Spinal cord (tissue), 10 donors: ENCODE data around the gene SPDYE4. TPM values are rescaled to one million over a fixed set of nuclear protein-coding genes. Genes with fewer than 3 reads are reported as not detected.

Experiments
- DNase-seq, 6 donors: peaks; one replicate each; pipeline versions ENCODE4 v3.0.0 to v3.0.0-alpha.2; 2013 to 2015; ENCODE audit warnings: low spot score in 6 of 6, low read depth in 4 of 6
- H3K27ac ChIP-seq: one replicate; pipeline ENCODE4 v1.5.1; 2013; ENCODE audit warnings: low read depth, low read length, control low read depth
- H3K27me3 ChIP-seq: one replicate; pipeline ENCODE4 v1.6.1; 2013; ENCODE audit warnings: low read length; ENCODE audit not compliant: control insufficient read depth, insufficient read depth
- H3K36me3 ChIP-seq: one replicate; pipeline ENCODE4 v1.6.1; 2013; ENCODE audit warnings: low read length; ENCODE audit not compliant: control insufficient read depth, insufficient read depth
- H3K4me1 ChIP-seq: one replicate; pipeline ENCODE4 v1.6.1; 2013; ENCODE audit warnings: low read length; ENCODE audit not compliant: control insufficient read depth, insufficient read depth
- H3K4me3 ChIP-seq: one replicate; pipeline ENCODE4 v1.5.1; 2013; ENCODE audit warnings: low read depth, low read length, control low read depth
- H3K9me3 ChIP-seq: one replicate; pipeline ENCODE4 v1.6.1; 2013; ENCODE audit warnings: low read length; ENCODE audit not compliant: control insufficient read depth, insufficient read depth
- WGBS: methylation state at CpG from one replicate; pipeline ENCODE4 v1.1.5; 2013; ENCODE audit warnings: missing lambda C conversion rate; ENCODE audit not compliant: insufficient coverage; 5-methylcytosine and 5-hydroxymethylcytosine counted together
- polyA plus RNA-seq, 2 donors: library from polyadenylated mRNA; unstranded; fragments of 120-200 nt; gene quantifications; one replicate each; pipeline ENCODE4 v1.2.1, GENCODE V29; 2013; ENCODE audit not compliant: insufficient read length in 2 of 2
- total RNA-seq, 2 donors: library from RNA; depleted of rRNA in 1 of 2; stranded (reverse); fragments of 120-200 nt in 1 of 2; fragments of >200 nt in 1 of 2; gene quantifications; one replicate each; pipeline versions ENCODE4 v1.2.3 to v1.2.4, GENCODE V29; 2013 to 2014
- donor health status: healthy.

SPDYE4 gene
- total and polyA plus RNA-seq, 4 donors = 0.98 TPM; not detected in 3

DNA sequence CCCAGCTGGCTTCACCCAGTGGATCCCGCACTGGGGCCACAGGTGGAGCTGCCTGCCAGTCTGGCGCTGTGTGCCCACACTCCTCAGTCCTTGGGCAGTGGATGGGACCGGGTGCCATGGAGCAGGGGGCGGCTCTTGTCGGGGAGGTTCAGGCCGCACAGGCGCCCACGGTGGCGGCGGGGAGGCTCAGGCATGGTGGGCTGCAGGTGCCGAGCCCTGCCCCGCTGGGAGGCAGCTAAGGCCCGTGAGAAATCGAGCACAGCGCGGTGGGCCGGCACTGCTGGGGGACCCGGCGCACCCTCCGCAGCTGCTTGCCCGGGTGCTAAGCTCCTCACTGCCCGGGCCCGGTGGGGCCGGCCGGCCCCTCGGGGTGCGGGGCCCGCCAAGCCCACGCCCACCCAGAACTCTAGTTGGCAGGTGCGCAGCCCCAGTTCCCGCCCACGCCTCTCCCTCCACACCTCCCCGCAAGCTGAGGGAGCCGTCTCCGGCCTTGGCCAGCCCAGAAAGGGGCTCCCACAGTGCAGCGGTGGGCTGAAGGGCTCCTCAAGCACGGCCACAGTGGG is 40.3 kb downstream of the SPDYE4 start:
- no peak overlapping the region for H3K27ac ChIP-seq
- peaks cover 2% of the 10 kb centered on the region for H3K9me3 ChIP-seq
- no peak for DNase-seq
- no peaks in the 10 kb centered on the region for H3K27me3 ChIP-seq
- 96% methylated on average over 37 of the region's 37 CpGs for WGBS
- no peaks in the 10 kb centered on the region for H3K36me3 ChIP-seq
- H3K4me1 ChIP-seq = no peaks in the 10 kb centered on the region
- no peak overlapping the region for H3K4me3 ChIP-seq

GRCh38 chr17:8713878-8714277 is 44.5 kb downstream of the SPDYE4 start:
- Histone ChIP-seq H3K27me3 (no peaks in the 10 kb centered on the region), H3K27ac (no peak overlapping the region), H3K9me3 (peaks cover 2% of the 10 kb centered on the region), H3K36me3 (no peaks in the 10 kb centered on the region), H3K4me1 (no peaks in the 10 kb centered on the region), H3K4me3 (no peak overlapping the region)
- 94% methylated on average over 2 of the region's 5 CpGs for WGBS
- DNase-seq = no peak

DNA sequence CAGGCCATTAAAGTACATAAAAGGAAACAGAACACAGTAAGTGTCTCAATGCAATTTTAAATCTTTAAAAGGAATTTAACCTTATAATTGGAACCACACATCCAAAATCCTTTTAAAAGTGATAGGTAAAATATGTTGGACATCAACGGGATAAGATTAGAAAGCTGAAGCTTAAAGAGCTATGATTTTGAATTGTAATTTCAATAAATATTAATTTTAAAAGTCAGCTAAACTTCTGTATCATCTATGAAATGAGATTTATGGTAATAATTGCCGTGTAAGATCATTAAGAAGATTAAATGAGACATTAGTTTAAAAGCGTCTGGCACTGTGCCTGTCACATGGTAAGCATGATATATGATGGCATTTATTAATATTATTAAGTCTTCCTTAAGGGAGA is 45.0 kb downstream of the SPDYE4 start:
- WGBS = no CpG with 5 or more reads among the region's 3 CpGs
- peak in 1 of 6 donors; percentile 39 for DNase-seq
- Histone ChIP-seq H3K27ac (no peak overlapping the region), H3K4me3 (no peak overlapping the region), H3K9me3 (peaks cover 2% of the 10 kb centered on the region), H3K36me3 (no peaks in the 10 kb centered on the region), H3K27me3 (no peaks in the 10 kb centered on the region), H3K4me1 (no peaks in the 10 kb centered on the region)

- Histone ChIP-seq H3K4me1 (no peaks in the 10 kb centered on the region), H3K27ac (no peak overlapping the region), H3K27me3 (no peaks in the 10 kb centered on the region), H3K36me3 (no peaks in the 10 kb centered on the region), H3K9me3 (peaks cover 2% of the 10 kb centered on the region), H3K4me3 (no peak overlapping the region)
- DNase-seq = no peak
These were observed 45.6 kb downstream of the SPDYE4 start for GRCh38 chr17:8712698-8713097.

GRCh38 chr17:8711291-8711690 is 47.1 kb downstream of the SPDYE4 start:
- 75% methylated on average over 4 of the region's 5 CpGs for WGBS
- H3K4me3 ChIP-seq = no peak overlapping the region
- no peaks in the 10 kb centered on the region for H3K4me1 ChIP-seq
- peaks cover 2% of the 10 kb centered on the region for H3K9me3 ChIP-seq
- H3K27ac ChIP-seq = no peak overlapping the region
- DNase-seq = no peak
- H3K36me3 ChIP-seq = no peaks in the 10 kb centered on the region
- H3K27me3 ChIP-seq = no peaks in the 10 kb centered on the region

- H3K27me3 ChIP-seq = no peaks in the 10 kb centered on the region
- H3K27ac ChIP-seq = no peak overlapping the region
- no peak overlapping the region for H3K4me3 ChIP-seq
- WGBS = 71% methylated on average over 5 of the region's 5 CpGs
- H3K4me1 ChIP-seq = no peaks in the 10 kb centered on the region
- no peaks in the 10 kb centered on the region for H3K36me3 ChIP-seq
- no peak for DNase-seq
- peaks cover 2% of the 10 kb centered on the region for H3K9me3 ChIP-seq
These were observed 47.5 kb downstream of the SPDYE4 start for GRCh38 chr17:8710813-8711212.

DNA sequence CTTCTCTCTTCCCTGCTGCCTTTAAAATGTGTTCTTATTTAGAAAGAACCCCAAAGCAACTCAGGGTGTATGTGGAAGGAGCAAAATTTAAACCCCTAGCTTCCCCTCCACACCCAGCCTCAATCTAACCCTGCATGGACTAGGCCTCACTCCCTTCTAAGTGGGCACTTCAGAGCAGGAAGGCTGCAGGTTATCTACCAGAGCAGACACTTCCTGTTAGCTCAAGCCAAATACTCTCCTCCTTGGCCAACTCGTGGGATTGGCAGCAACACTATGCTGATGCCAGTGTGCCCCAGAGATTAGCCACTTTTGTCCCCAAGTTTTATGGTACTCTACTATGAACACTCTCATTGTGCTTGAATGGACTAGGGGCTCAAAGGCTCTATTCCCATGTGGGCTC is 49.3 kb downstream of the SPDYE4 start:
- Histone ChIP-seq H3K36me3 (no peaks in the 10 kb centered on the region), H3K4me1 (no peaks in the 10 kb centered on the region), H3K4me3 (no peak overlapping the region), H3K27ac (no peak overlapping the region), H3K9me3 (no peaks in the 10 kb centered on the region), H3K27me3 (no peaks in the 10 kb centered on the region)
- DNase-seq = no peak
- 80% methylated on average over 1 of the region's 1 CpG for WGBS

DNA sequence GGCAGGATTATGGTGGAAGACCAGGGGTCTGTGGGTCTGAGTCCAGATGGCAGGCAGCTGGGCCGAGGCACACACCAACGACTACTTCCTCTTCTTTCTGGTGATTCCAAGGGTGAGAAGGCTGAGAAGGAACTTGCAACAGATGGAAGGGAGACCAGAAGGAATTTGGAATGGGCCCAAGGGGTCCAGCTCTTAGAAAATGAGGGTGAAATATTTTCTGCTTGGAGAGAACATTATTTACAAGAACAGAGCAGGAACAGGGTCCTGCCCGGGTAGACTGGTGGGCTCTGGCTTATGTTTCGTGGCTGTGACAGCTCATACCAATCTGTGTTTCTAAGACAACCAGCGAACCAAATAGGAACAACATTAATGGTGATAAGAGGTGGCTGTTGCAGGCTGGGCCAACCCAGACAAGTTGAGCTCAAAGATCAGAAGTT is 50.3 kb downstream of the SPDYE4 start:
- no peaks in the 10 kb centered on the region for H3K4me1 ChIP-seq
- no peak overlapping the region for H3K4me3 ChIP-seq
- H3K36me3 ChIP-seq = no peaks in the 10 kb centered on the region
- DNase-seq = no peak
- no peaks in the 10 kb centered on the region for H3K27me3 ChIP-seq
- no peaks in the 10 kb centered on the region for H3K9me3 ChIP-seq
- 80% methylated on average over 5 of the region's 5 CpGs for WGBS
- H3K27ac ChIP-seq = no peak overlapping the region

- Histone ChIP-seq H3K4me3 (no peak overlapping the region), H3K36me3 (no peaks in the 10 kb centered on the region), H3K27me3 (no peaks in the 10 kb centered on the region), H3K27ac (peak overlapping the region; percentile 10), H3K4me1 (no peaks in the 10 kb centered on the region), H3K9me3 (no peaks in the 10 kb centered on the region)
- WGBS = 80% methylated on average over 11 of the region's 11 CpGs
- DNase-seq = no peak
These were observed 50.9 kb downstream of the SPDYE4 start for GRCh38 chr17:8707332-8708024.

DNA sequence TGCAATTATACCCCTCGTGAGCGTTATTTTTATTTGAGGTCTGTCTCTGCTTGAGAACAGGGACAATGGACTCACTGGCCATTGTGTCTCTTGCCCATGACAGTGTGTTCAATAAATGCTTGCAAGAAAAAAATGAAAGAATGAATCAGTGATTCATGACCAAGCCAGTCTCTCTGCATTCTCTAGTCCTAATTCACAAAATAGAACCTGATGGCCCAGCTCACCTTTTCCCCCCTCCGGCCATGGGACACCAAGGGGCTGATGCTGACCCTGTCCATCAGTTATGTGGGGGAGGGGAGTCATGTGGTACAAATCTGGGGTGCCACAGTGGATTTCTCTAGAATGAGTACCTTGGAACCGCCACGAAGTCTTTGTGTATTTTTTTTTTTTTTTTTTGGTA is 51.9 kb downstream of the SPDYE4 start:
- DNase-seq = no peak
- Histone ChIP-seq H3K27ac (no peak overlapping the region), H3K9me3 (no peaks in the 10 kb centered on the region), H3K4me1 (no peaks in the 10 kb centered on the region), H3K4me3 (no peak overlapping the region), H3K36me3 (no peaks in the 10 kb centered on the region), H3K27me3 (no peaks in the 10 kb centered on the region)
- 71% methylated on average over 2 of the region's 5 CpGs for WGBS
